NCI-H1436 (cell line): Measurements from ENCODE around the gene FOXB2.

ENCODE experiments used
- DNase-seq: peaks from one replicate; lab custom pipeline; 2025; lab: John Stamatoyannopoulos, UW

Gene FOXB2

GRCh38 chr9:77066388-77066787, 46.9 kb downstream of the FOXB2 start:
- no peak for DNase-seq
